IMR-90 (cell line): ENCODE results near the gene HADHB. TPM values are rescaled to one million over a fixed set of nuclear protein-coding genes. Genes with fewer than 3 reads are reported as not detected.
"Not testable (repeated sequence)": the region's sequence is repeated elsewhere in the genome, so short reads cannot be mapped to it uniquely, and the experiment has no call there.

Source experiments
- ATAC-seq: fragments of 200-7000 bp; cut with Tn5 transposase; 2 replicates; pipeline ENCODE4 v1.9.1; 2020; ENCODE audit warnings: low read depth, mild to moderate bottlenecking, moderate library complexity
- BruUV-seq: library from RNA; stranded (reverse); fragments of 400-500 nt; replicated peaks from 2 replicates; lab custom pipeline; 2021; lab: Mats Ljungman, UMichigan
- CTCF ChIA-PET: fragments of 300-600 bp; formaldehyde crosslinking; extraction: SDS; loops from one replicate; lab custom pipeline; 2021; ENCODE audit warnings: antibody characterized with exemption; lab: Yijun Ruan, JAX
- POLR2A ChIA-PET: fragments of 300-600 bp; sonication (Branson Sonifier 250); formaldehyde crosslinking; loops from one replicate; lab custom pipeline; 2022; ENCODE audit warnings: antibody characterized with exemption; ENCODE audit not compliant: unreplicated experiment; lab: Charles Lee
- DNase-seq: peaks from one replicate; pipeline ENCODE4 v3.0.0; 2013
- H2AFZ ChIP-seq: replicated peaks from 2 replicates; pipeline ENCODE3; 2013; ENCODE audit warnings: low read length, mild to moderate bottlenecking; ENCODE audit not compliant: poor library complexity
- H2AK5ac ChIP-seq: 2 replicates; pipeline ENCODE4 v1.6.1; 2013; ENCODE audit warnings: low read depth, low read length, inconsistent platforms
- H2AK9ac ChIP-seq: replicated peaks from 2 replicates; pipeline ENCODE3; 2013; ENCODE audit warnings: mild to moderate bottlenecking, low read depth, low read length, moderate library complexity; ENCODE audit not compliant: poor library complexity
- H2BK120ac ChIP-seq: 2 replicates; pipeline ENCODE4 v1.6.1; 2013; ENCODE audit warnings: low read depth, low read length, inconsistent platforms
- H2BK15ac ChIP-seq: 3 replicates; pipeline ENCODE4 v1.6.1; 2013; ENCODE audit warnings: low read depth, low read length, inconsistent platforms
- H2BK20ac ChIP-seq: 2 replicates; pipeline ENCODE4 v1.6.1; 2013; ENCODE audit warnings: low read depth, mild to moderate bottlenecking, inconsistent platforms, low read length, moderate library complexity
- H2BK5ac ChIP-seq: 2 replicates; pipeline ENCODE4 v1.6.1; 2013; ENCODE audit warnings: mild to moderate bottlenecking, low read depth, low read length, inconsistent platforms; ENCODE audit not compliant: poor library complexity, severe bottlenecking
- H3K14ac ChIP-seq: replicated peaks from 2 replicates; pipeline ENCODE4 v1.6.1; 2013; ENCODE audit warnings: low read depth, low read length, inconsistent platforms
- H3K18ac ChIP-seq: 2 replicates; pipeline ENCODE4 v1.6.1; 2013; ENCODE audit warnings: low read depth, low read length, control low read depth
- H3K23ac ChIP-seq: 2 replicates; pipeline ENCODE4 v1.6.1; 2013; ENCODE audit warnings: low read depth, low read length, inconsistent platforms
- H3K27ac ChIP-seq: 2 replicates; pipeline ENCODE4 v1.5.1; 2013; ENCODE audit warnings: mild to moderate bottlenecking, control low read depth, low read length; ENCODE audit not compliant: insufficient read depth
- H3K27me3 ChIP-seq: 2 replicates; pipeline ENCODE4 v1.6.1; 2013; ENCODE audit warnings: low read length; ENCODE audit not compliant: control insufficient read depth, insufficient read depth
- H3K36me3 ChIP-seq: 2 replicates; pipeline ENCODE4 v1.6.1; 2013; ENCODE audit warnings: low read length, mixed read lengths; ENCODE audit not compliant: control insufficient read depth, insufficient read depth
- H3K4ac ChIP-seq: 2 replicates; pipeline ENCODE4 v1.6.1; 2013; ENCODE audit warnings: low read depth, low read length, inconsistent platforms
- H3K4me1 ChIP-seq: 2 replicates; pipeline ENCODE4 v1.6.1; 2013; ENCODE audit warnings: low read length, mixed read lengths; ENCODE audit not compliant: control insufficient read depth, insufficient read depth
- H3K4me2 ChIP-seq: 2 replicates; pipeline ENCODE4 v1.6.1; 2013; ENCODE audit warnings: low read depth, mild to moderate bottlenecking, control low read depth, low read length, moderate library complexity
- H3K4me3 ChIP-seq: 2 replicates; pipeline ENCODE4 v1.5.1; 2013; ENCODE audit warnings: low read depth, mild to moderate bottlenecking, control low read depth, low read length, moderate library complexity; ENCODE audit not compliant: insufficient read depth
- H3K56ac ChIP-seq: 2 replicates; pipeline ENCODE4 v1.6.1; 2013; ENCODE audit warnings: low read length, inconsistent platforms; ENCODE audit not compliant: insufficient read depth; ENCODE audit errors: extremely low read depth
- H3K79me1 ChIP-seq, 2 experiments: 2 replicates each; pipeline ENCODE4 v1.6.1; 2013; ENCODE audit warnings: low read length in 2 of 2, inconsistent platforms in 1 of 2, low read depth in 1 of 2
- H3K9ac ChIP-seq: 2 replicates; pipeline ENCODE4 v1.6.1; 2013; ENCODE audit warnings: low read depth, low read length, control low read depth
- H3K9me1 ChIP-seq: 2 replicates; pipeline ENCODE4 v1.6.1; 2013; ENCODE audit warnings: low read length, inconsistent platforms; ENCODE audit not compliant: insufficient read depth
- H3K9me3 ChIP-seq: 2 replicates; pipeline ENCODE4 v1.6.1; 2013; ENCODE audit warnings: low read length; ENCODE audit not compliant: control insufficient read depth, insufficient read depth
- H4K20me1 ChIP-seq: 2 replicates; pipeline ENCODE4 v1.6.1; 2013; ENCODE audit warnings: low read length, inconsistent platforms; ENCODE audit not compliant: insufficient read depth
- H4K5ac ChIP-seq: 2 replicates; pipeline ENCODE4 v1.6.1; 2013; ENCODE audit warnings: mild to moderate bottlenecking, low read depth, low read length, control low read depth
- H4K8ac ChIP-seq, 2 experiments: 2 replicates each; pipeline ENCODE4 v1.6.1; 2013; ENCODE audit warnings: low read depth in 2 of 2, low read length in 2 of 2, control low read depth in 1 of 2, inconsistent platforms in 1 of 2
- H4K91ac ChIP-seq: 2 replicates; pipeline ENCODE4 v1.6.1; 2013; ENCODE audit warnings: low read depth, low read length, inconsistent platforms; ENCODE audit not compliant: insufficient read depth
- WGBS, 2 experiments: methylation state at CpG; one replicate each; pipeline versions ENCODE4 v1.1.5 to v1.1.7; 2013; ENCODE audit warnings: missing lambda C conversion rate in 2 of 2; ENCODE audit not compliant: insufficient read length in 1 of 2; ENCODE audit errors: extremely low coverage in 2 of 2; 5-methylcytosine and 5-hydroxymethylcytosine counted together
- dilution Hi-C: fragments of 300-500 bp; cut with HindIII; formaldehyde crosslinking; loops from one replicate; pipeline ENCODE4 v1.14.3; 2018; ENCODE audit warnings: low sequenced_read_pairs; ENCODE audit not compliant: unreplicated experiment
- in situ Hi-C: fragments of 300-500 bp; cut with MboI; formaldehyde crosslinking; loops from 3 replicates; pipeline ENCODE4 v1.14.3; 2019; ENCODE audit warnings: low sequenced_read_pairs, inconsistent platforms, mixed read lengths
- intact Hi-C: fragments of 100-400 bp; cut with micrococcal nuclease; formaldehyde crosslinking; loops from 2 replicates; pipeline ENCODE4 v1.10.0; 2022
- polyA plus RNA-seq, 3 experiments: library from polyadenylated mRNA; depleted of rRNA; stranded (reverse); fragments of >200 nt; gene quantifications; 2 replicates each; pipeline ENCODE4 v1.2.3, GENCODE V29; 2012; ENCODE audit warnings: low replicate concordance in 1 of 3
- total RNA-seq: library from RNA; depleted of rRNA; stranded (reverse); fragments of >200 nt; gene quantifications from 2 replicates; pipeline ENCODE4 v1.2.3, GENCODE V29; 2012

Gene HADHB
- total and polyA plus RNA-seq, 2 of the 4 experiments (the other 2 are of a cell fraction): 67.9 to 79.8 TPM

DNA sequence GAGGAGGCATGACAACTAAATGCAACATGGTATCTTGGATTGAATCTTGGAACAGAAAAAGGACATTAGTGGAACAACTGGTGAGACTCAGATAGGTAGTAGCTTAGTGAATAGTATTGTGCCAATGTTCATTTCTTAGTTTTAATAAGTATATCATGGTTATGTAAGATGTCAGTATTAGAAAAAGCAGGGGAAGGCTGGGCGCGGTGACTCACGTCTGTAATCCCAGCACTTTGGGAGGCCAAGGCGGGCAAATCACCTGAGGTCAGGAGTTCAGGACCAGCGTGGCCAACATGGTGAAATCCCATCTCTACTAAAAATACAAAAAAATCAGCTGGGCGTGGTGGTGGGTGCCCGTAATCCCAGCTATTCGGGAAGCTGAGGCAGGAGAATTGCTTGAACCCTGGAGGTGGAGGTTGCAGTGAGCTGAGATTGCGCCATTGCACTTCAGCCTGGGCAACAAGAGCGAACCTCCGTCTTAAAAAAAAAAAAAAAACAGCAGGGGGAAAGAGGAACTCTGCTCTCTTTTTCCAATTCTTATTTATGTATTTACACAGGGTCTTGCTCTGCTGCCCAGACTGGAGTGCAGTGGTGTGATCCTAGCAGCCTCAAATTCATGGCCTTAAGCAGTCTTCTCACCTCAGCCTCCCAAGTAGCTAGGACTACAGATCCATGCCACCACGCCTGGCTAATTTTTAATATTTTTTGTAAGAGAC lies 24.1 kb downstream of the HADHB start:
- POLR2A ChIA-PET, DNase-seq, H4K91ac ChIP-seq, H3K23ac ChIP-seq, H2BK120ac ChIP-seq, H3K4me1 ChIP-seq, H4K20me1 ChIP-seq, H3K79me1 ChIP-seq, H3K9me3 ChIP-seq, dilution Hi-C loops, H3K9ac ChIP-seq, H3K4me3 ChIP-seq, intact Hi-C loops, H2BK5ac ChIP-seq, H2AK5ac ChIP-seq, H3K14ac ChIP-seq, H3K4me2 ChIP-seq, H4K5ac ChIP-seq, H3K27ac ChIP-seq, H3K27me3 ChIP-seq, H3K18ac ChIP-seq, ATAC-seq, BruUV-seq, H2BK15ac ChIP-seq, H2AK9ac ChIP-seq, H3K4ac ChIP-seq, H2AFZ ChIP-seq, in situ Hi-C loops, H2BK20ac ChIP-seq, H4K8ac ChIP-seq, H3K9me1 ChIP-seq, H3K36me3 ChIP-seq, H3K56ac ChIP-seq: not testable (repeated sequence)
- CTCF ChIA-PET: interaction anchor here (0.7 kb wide), 1 partner anchor 248 kb away, joined by 3 read pairs; no protein-coding TSS in a partner anchor
- WGBS, 2 experiments: no CpG with 5 or more reads among the region's 12 CpGs
